Colonic mucosa (tissue), 4 donors: ENCODE measurements around the gene CCPG1. TPM values are rescaled to one million over a fixed set of nuclear protein-coding genes. Genes with fewer than 3 reads are reported as not detected.

Source experiments
- DNase-seq: peaks from one replicate; pipeline ENCODE4 v3.0.0-alpha.2; 2020
- H3K27ac ChIP-seq: fragments of 200-600 bp; one replicate; pipeline ENCODE4 v1.8.0; 2021
- H3K27me3 ChIP-seq: fragments of 200-600 bp; one replicate; pipeline ENCODE4 v1.8.0; 2021
- H3K36me3 ChIP-seq: fragments of 200-600 bp; one replicate; pipeline ENCODE4 v1.8.0; 2021
- H3K4me1 ChIP-seq: fragments of 200-600 bp; one replicate; pipeline ENCODE4 v1.8.0; 2021; ENCODE audit warnings: mild to moderate bottlenecking
- H3K4me3 ChIP-seq: fragments of 200-600 bp; one replicate; pipeline ENCODE4 v1.8.0; 2021
- H3K9ac ChIP-seq, 2 donors: one replicate each; pipeline ENCODE4 v1.7.0; 2013; ENCODE audit warnings: control low read depth in 2 of 2, low read depth in 2 of 2, low read length in 2 of 2
- H3K9me3 ChIP-seq: fragments of 200-600 bp; one replicate; pipeline ENCODE4 v1.8.0; 2021
- CTCF ChIP-seq: fragments of 200-600 bp; IDR thresholded peaks from one replicate; pipeline ENCODE4 v1.8.0; 2022; ENCODE audit warnings: antibody characterized with exemption, mild to moderate bottlenecking
- intact Hi-C: fragments of 100-400 bp; cut with DNase I; formaldehyde crosslinking; loops from one replicate; pipeline ENCODE4 v1.14.1; 2022
- total RNA-seq, 2 donors: library from RNA; stranded (reverse); fragmentation: NEBNext Ultra II Directional in 1 of 2; extraction: Animal tissue kit (Norgen Biotek cat#: 25700) in 1 of 2; gene quantifications; one replicate each; pipeline ENCODE4 v1.2.1, GENCODE V29; 2021
- donor health status: healthy.
- donor health status: DM: no; HTN: no; CAD: no.
- donor health status: DM: no; HTN: no; CAD: no.

CCPG1 gene
- total RNA-seq, 2 donors from 2014 or later = 57.9 to 71.7 TPM

GRCh38 chr15:55358471-55358870 lies 49.7 kb downstream of the CCPG1 start:
- no peak overlapping the region for H3K4me3 ChIP-seq
- intact Hi-C loops = no loop called here
- TF ChIP-seq CTCF = no peak

GRCh38 chr15:55357774-55358173 lies 50.4 kb downstream of the CCPG1 start:
- no peak for TF ChIP-seq CTCF
- Histone ChIP-seq H3K9me3 (no peaks in the 10 kb centered on the region), H3K27ac (no peak overlapping the region), H3K9ac (no peak overlapping the region), H3K27me3 (no peaks in the 10 kb centered on the region), H3K4me1 (no peaks in the 10 kb centered on the region), H3K36me3 (no peaks in the 10 kb centered on the region), H3K4me3 (no peak overlapping the region)
- DNase-seq = no peak
- intact Hi-C loops = no loop called here

More at GRCh38 chr15:55358471-55358870, 49.7 kb downstream of the CCPG1 start:
- Histone ChIP-seq H3K27ac (no peak overlapping the region), H3K9ac (no peak overlapping the region), H3K36me3 (no peaks in the 10 kb centered on the region), H3K27me3 (no peaks in the 10 kb centered on the region), H3K4me1 (no peaks in the 10 kb centered on the region), H3K9me3 (no peaks in the 10 kb centered on the region)
- no peak for DNase-seq

GRCh38 chr15:55356985-55357585 lies 51.1 kb downstream of the CCPG1 start:
- intact Hi-C loops = no loop called here
- no peak for TF ChIP-seq CTCF
- H3K36me3 ChIP-seq = no peaks in the 10 kb centered on the region
- no peak for DNase-seq
- H3K9ac ChIP-seq = no peak overlapping the region
- no peaks in the 10 kb centered on the region for H3K4me1 ChIP-seq
- no peaks in the 10 kb centered on the region for H3K9me3 ChIP-seq
- no peaks in the 10 kb centered on the region for H3K27me3 ChIP-seq
- no peak overlapping the region for H3K27ac ChIP-seq
- no peak overlapping the region for H3K4me3 ChIP-seq

- no peaks in the 10 kb centered on the region for H3K36me3 ChIP-seq
- no peaks in the 10 kb centered on the region for H3K9me3 ChIP-seq
- H3K27me3 ChIP-seq = no peaks in the 10 kb centered on the region
- no peak for TF ChIP-seq CTCF
- H3K4me1 ChIP-seq = no peaks in the 10 kb centered on the region
- intact Hi-C loops = no loop called here
- H3K27ac ChIP-seq = no peak overlapping the region
- H3K4me3 ChIP-seq = no peak overlapping the region
- no peak for DNase-seq
- H3K9ac ChIP-seq = no peak overlapping the region
Observed at GRCh38 chr15:55353025-55353424, 55.1 kb downstream of the CCPG1 start.

GRCh38 chr15:55349282-55349681 lies 58.9 kb downstream of the CCPG1 start:
- Histone ChIP-seq H3K9me3 (no peaks in the 10 kb centered on the region), H3K36me3 (no peaks in the 10 kb centered on the region), H3K4me3 (no peak overlapping the region), H3K4me1 (no peaks in the 10 kb centered on the region), H3K9ac (no peak overlapping the region), H3K27me3 (no peaks in the 10 kb centered on the region), H3K27ac (no peak overlapping the region)
- intact Hi-C loops = no loop called here
- TF ChIP-seq CTCF = no peak
- no peak for DNase-seq
